HCT116 (cell line): ENCODE data around the gene IZUMO1. TPM values are rescaled to one million over a fixed set of nuclear protein-coding genes. Genes with fewer than 3 reads are reported as not detected.
A peak's percentile ranks its signal among the peaks of the same experiment; 100 is the strongest.

Experiments
- ATAC-seq: fragments of 200-7000 bp; cut with Tn5 transposase; 2 replicates; pipeline ENCODE4 v1.9.1; 2020; ENCODE audit warnings: mild to moderate bottlenecking, moderate library complexity
- BruUV-seq: library from RNA; stranded (reverse); fragments of 400-500 nt; replicated peaks from 2 replicates; lab custom pipeline; 2021; lab: Mats Ljungman, UMichigan
- CTCF ChIA-PET: fragments of 300-600 bp; sonication (Branson Sonifier 250); formaldehyde crosslinking; loops from one replicate; lab custom pipeline; 2021; ENCODE audit warnings: antibody characterized with exemption; lab: Charles Lee
- POLR2A ChIA-PET: fragments of 300-600, 350-600 bp; sonication (Branson Sonifier 250); formaldehyde crosslinking; loops from one replicate; lab custom pipeline; 2021; ENCODE audit warnings: antibody characterized with exemption; lab: Charles Lee
- RAD21 ChIA-PET, 2 experiments: fragments of 300-600 bp; sonication (Branson Sonifier 250); formaldehyde crosslinking; loops; one replicate each; lab custom pipeline; 2023; ENCODE audit warnings: low total read pairs in 2 of 2; ENCODE audit not compliant: uncharacterized antibody in 2 of 2, unreplicated experiment in 2 of 2, low non-redundant PET in 1 of 2; lab: Charles Lee
- DNase-seq: peaks from one replicate; pipeline ENCODE4 v3.0.0-alpha.2; 2010; ENCODE audit warnings: low read depth, low spot score
- H2AFZ ChIP-seq: fragments of 200-600 bp; shearing (Covaris generic), sonication (generic); 2 replicates; pipeline ENCODE4 v1.6.1; 2017; ENCODE audit warnings: low read depth, mixed run types, mixed read lengths, antibody characterized with exemption, low read length; ENCODE audit not compliant: poor library complexity, severe bottlenecking
- H3K27ac ChIP-seq: 2 replicates; pipeline ENCODE4 v1.5.1; 2012; ENCODE audit warnings: low read depth, low read length
- H3K27me3 ChIP-seq: fragments of 200-600 bp; sonication (generic); 2 replicates; pipeline ENCODE4 v1.6.1; 2016; ENCODE audit warnings: mixed run types, low read length, mixed read lengths; ENCODE audit not compliant: insufficient read depth
- H3K36me3 ChIP-seq, 2 experiments: fragments of 200-500 bp in 1 of 2; fragments of 200-600 bp in 1 of 2; sonication (Bioruptor generic) in 1 of 2; sonication (generic) in 1 of 2; 2 replicates each; pipeline versions ENCODE4 v1.5.1 to v1.6.1; 2014 to 2016; ENCODE audit warnings: low read length in 2 of 2, inconsistent platforms in 1 of 2, mixed read lengths in 1 of 2, mixed run types in 1 of 2; ENCODE audit not compliant: insufficient read depth in 2 of 2, control insufficient read depth in 1 of 2
- H3K4me1 ChIP-seq, 2 experiments: fragments of 200-600 bp in 1 of 2; sonication (generic) in 1 of 2; 2 replicates each; pipeline versions ENCODE4 v1.5.1 to v1.6.1; 2012 to 2017; ENCODE audit warnings: low read length in 2 of 2, inconsistent platforms in 1 of 2, mild to moderate bottlenecking in 1 of 2, mixed read lengths in 1 of 2, mixed run types in 1 of 2, moderate library complexity in 1 of 2; ENCODE audit not compliant: insufficient read depth in 2 of 2, control insufficient read depth in 1 of 2
- H3K4me2 ChIP-seq: fragments of 200-600 bp; sonication (generic); 2 replicates; pipeline ENCODE4 v1.6.1; 2017; ENCODE audit warnings: mixed run types, low read length, mixed read lengths
- H3K4me3 ChIP-seq, 2 experiments: fragments of 200-600 bp in 1 of 2; sonication (generic) in 1 of 2; replicated peaks in 1 of 2; 2 replicates each; pipeline ENCODE4 v1.5.1; 2011 to 2016; ENCODE audit warnings: low read length in 2 of 2, control low read depth in 1 of 2, low read depth in 1 of 2, mild to moderate bottlenecking in 1 of 2, mixed read lengths in 1 of 2, mixed run types in 1 of 2
- H3K79me2 ChIP-seq: fragments of 200-600 bp; sonication (generic); 2 replicates; pipeline ENCODE4 v1.6.1; 2017; ENCODE audit warnings: mild to moderate bottlenecking, mixed run types, low read length, moderate library complexity, mixed read lengths; ENCODE audit not compliant: insufficient read depth
- H3K9ac ChIP-seq: fragments of 200-600 bp; sonication (generic); 2 replicates; pipeline ENCODE4 v1.6.1; 2016; ENCODE audit warnings: low read length, mixed read lengths
- H3K9me2 ChIP-seq: fragments of 200-600 bp; sonication (generic), shearing (Covaris generic); 2 replicates; pipeline ENCODE4 v1.6.1; 2017; ENCODE audit warnings: mixed run types, mild to moderate bottlenecking, moderate library complexity; ENCODE audit not compliant: insufficient read depth
- H3K9me3 ChIP-seq, 2 experiments: fragments of 200-500 bp in 1 of 2; fragments of 200-600 bp in 1 of 2; sonication (Bioruptor generic) in 1 of 2; sonication (generic) in 1 of 2; 2 replicates each; pipeline ENCODE4 v1.6.1; 2014 to 2017; ENCODE audit warnings: low read length in 2 of 2, mixed read lengths in 2 of 2, inconsistent platforms in 1 of 2, low read depth in 1 of 2, mild to moderate bottlenecking in 1 of 2, mixed run types in 1 of 2, moderate library complexity in 1 of 2; ENCODE audit not compliant: control insufficient read depth in 1 of 2, insufficient read depth in 1 of 2
- H4K20me1 ChIP-seq: fragments of 200-600 bp; sonication (generic), shearing (Covaris generic); 2 replicates; pipeline ENCODE4 v1.6.1; 2017; ENCODE audit warnings: mixed run types, mild to moderate bottlenecking, moderate library complexity; ENCODE audit not compliant: insufficient read depth
- CBX3 ChIP-seq: IDR thresholded peaks from 2 replicates; pipeline ENCODE4 v1.6.1; 2012; ENCODE audit warnings: low read depth
- CEBPB ChIP-seq: IDR thresholded peaks from 2 replicates; pipeline ENCODE4 v1.6.1; 2012; ENCODE audit warnings: low read depth
- EGR1 ChIP-seq: IDR thresholded peaks from 2 replicates; pipeline ENCODE4 v1.6.1; 2012; ENCODE audit warnings: low read depth
- ELF1 ChIP-seq: IDR thresholded peaks from 2 replicates; pipeline ENCODE4 v1.6.1; 2012; ENCODE audit warnings: low read depth, borderline replicate concordance
- FOSL1 ChIP-seq: IDR thresholded peaks from 2 replicates; pipeline ENCODE4 v1.6.1; 2012; ENCODE audit warnings: low read depth
- JUND ChIP-seq: IDR thresholded peaks from 2 replicates; pipeline ENCODE4 v1.6.1; 2012
- POLR2A ChIP-seq: IDR thresholded peaks from 2 replicates; pipeline ENCODE4 v1.7.0; 2011; ENCODE audit warnings: borderline replicate concordance; ENCODE audit not compliant: insufficient read depth, insufficient read length; ENCODE audit errors: extremely low read depth
- SIN3A ChIP-seq: IDR thresholded peaks from 2 replicates; pipeline ENCODE4 v1.6.1; 2012; ENCODE audit warnings: low read depth
- SP1 ChIP-seq: IDR thresholded peaks from 2 replicates; pipeline ENCODE4 v1.6.1; 2012; ENCODE audit warnings: low read depth
- SRF ChIP-seq: IDR thresholded peaks from 2 replicates; pipeline ENCODE4 v1.6.1; 2012; ENCODE audit warnings: low read depth
- YY1 ChIP-seq: IDR thresholded peaks from 2 replicates; pipeline ENCODE4 v1.6.1; 2011; ENCODE audit warnings: low read length, low read depth, moderate library complexity, mild to moderate bottlenecking; ENCODE audit not compliant: insufficient replicate concordance; ENCODE audit errors: extremely low read depth
- ZFX ChIP-seq: fragments of 450-650 bp; IDR thresholded peaks from 2 replicates; pipeline ENCODE4 v1.6.1; 2017
- ZNF274 ChIP-seq: fragments of 200-500 bp; sonication (Bioruptor generic); IDR thresholded peaks from 2 replicates; pipeline ENCODE4 v1.6.1; 2014; ENCODE audit warnings: mild to moderate bottlenecking, low read depth, low read length, inconsistent platforms
- intact Hi-C: fragments of 100-400 bp; cut with micrococcal nuclease; formaldehyde crosslinking; loops from 2 replicates; pipeline ENCODE4 v1.10.0; 2022
- total RNA-seq: library from RNA; stranded (reverse); gene quantifications from one replicate; pipeline ENCODE4 v1.2.1, GENCODE V29; 2021; ENCODE audit not compliant: unreplicated experiment
- TF ChIP-seq, protein P1 (sequence below): IDR thresholded peaks from 2 replicates; pipeline ENCODE4 v1.6.1; 2012
- TF ChIP-seq, protein P2 (sequence below): IDR thresholded peaks from 2 replicates; pipeline ENCODE4 v1.6.1; 2012; ENCODE audit warnings: low read depth
- TF ChIP-seq, protein P3 (sequence below): IDR thresholded peaks from 2 replicates; pipeline ENCODE4 v1.6.1; 2012
- TF ChIP-seq, protein P4 (sequence below), 3 experiments: fragments of 200-600 bp in 1 of 3; sonication (generic) in 1 of 3; IDR thresholded peaks in 2 of 3; conservative IDR thresholded peaks in 1 of 3; 2 replicates each; pipeline ENCODE4 v1.5.1; 2012 to 2017; ENCODE audit warnings: low read depth in 2 of 3, low read length in 2 of 3, antibody characterized with exemption in 1 of 3, borderline replicate concordance in 1 of 3, control low read depth in 1 of 3, mild to moderate bottlenecking in 1 of 3, mixed read lengths in 1 of 3, mixed run types in 1 of 3, moderate library complexity in 1 of 3; ENCODE audit not compliant: insufficient read depth in 1 of 3

The IZUMO1 gene
- total RNA-seq, 1 experiment from 2014 or later = 1.7 TPM

DNA sequence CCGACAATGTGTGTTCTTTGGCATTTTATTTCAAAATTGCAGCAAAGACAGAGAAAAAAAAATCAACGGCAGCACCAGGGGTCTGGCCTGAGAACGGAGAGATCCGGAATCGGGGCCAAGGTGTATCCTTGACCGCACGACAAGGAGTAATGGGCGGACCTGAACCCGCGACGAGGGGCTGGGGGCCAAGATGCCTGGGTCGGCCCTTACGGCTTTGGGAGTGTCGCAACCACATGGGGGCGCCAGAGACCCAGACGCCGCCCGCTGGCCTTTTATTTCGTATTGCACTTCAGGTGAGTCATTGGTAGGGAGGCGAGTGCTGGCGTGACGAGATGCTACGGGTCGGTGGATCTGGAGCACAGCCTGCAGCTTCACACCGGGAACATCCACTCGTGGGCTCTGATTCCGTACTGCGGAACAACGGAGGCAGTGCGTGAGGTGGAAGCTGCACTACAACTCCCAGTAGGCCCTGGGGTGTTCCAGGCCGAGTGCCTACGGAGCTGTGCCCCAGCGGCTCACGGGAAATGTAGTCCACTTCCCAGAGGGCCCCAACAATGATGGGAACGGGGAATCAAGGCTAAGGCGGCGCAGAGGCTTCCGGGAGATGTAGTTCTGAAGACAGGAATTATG is 48.5 kb upstream of the IZUMO1 start (continued):
- TF ChIP-seq ELF1 (peak; percentile 74; the same call in 1 of the 2 replicates), ZNF274 (no peak)

DNA sequence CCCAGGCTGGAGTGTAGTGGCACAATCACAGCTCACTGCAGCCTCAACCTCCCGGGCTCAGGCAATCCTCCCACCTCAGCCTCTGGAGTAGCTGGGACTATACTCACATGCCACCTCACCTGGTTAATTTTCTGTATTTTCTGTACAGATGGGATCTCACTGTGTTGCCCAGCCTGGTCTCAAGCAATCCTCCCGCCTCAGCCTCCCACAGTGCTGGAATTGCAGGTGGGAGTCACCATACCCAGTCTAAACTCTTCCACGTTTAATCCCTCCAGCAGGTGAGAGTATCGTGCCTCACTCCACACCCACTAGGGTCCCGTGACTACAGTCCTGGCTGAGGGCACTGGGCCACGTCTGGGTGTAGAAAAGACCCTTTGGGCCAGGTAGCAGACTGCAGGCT is 47.6 kb upstream of the IZUMO1 start:
- no peaks in the 10 kb centered on the region for H3K9me3 ChIP-seq
- no peaks in the 10 kb centered on the region for H3K9me2 ChIP-seq
- no peaks in the 10 kb centered on the region for H3K36me3 ChIP-seq
- ChIA-PET POLR2A (interaction anchor here (0.7 kb wide), 1 partner anchor 51 kb away, joined by 3 read pairs; no protein-coding TSS in a partner anchor), RAD21 (interaction anchor here in 1 of 2 experiments (0.7 to 1.4 kb wide), 2 partner anchors 42 to 106 kb away, joined by 4 to 6 read pairs; partner anchors contain the start of genes HSD17B14 and NUCB1), CTCF (interaction anchor here (1.1 to 3.0 kb wide), 2 partner anchors 48 to 176 kb away, joined by 4 to 38 read pairs; no protein-coding TSS in a partner anchor)
- H3K27ac ChIP-seq = no peak overlapping the region; the same call in 1 of the 2 replicates
- no TSS peak for BruUV-seq
- H3K4me2 ChIP-seq = no peak overlapping the region
- H3K4me3 ChIP-seq = no peak overlapping the region
- peaks cover 0 to 11% of the 10 kb centered on the region in 2 experiments; a peak in 1 of 4 replicates for H3K4me1 ChIP-seq
- no peaks in the 10 kb centered on the region for H3K27me3 ChIP-seq
- H3K79me2 ChIP-seq = no peaks in the 10 kb centered on the region
- ATAC-seq (no peak), DNase-seq (no peak)
- no peaks in the 10 kb centered on the region for H4K20me1 ChIP-seq
- H2AFZ ChIP-seq = no peak overlapping the region
- H3K9ac ChIP-seq = no peak overlapping the region
- intact Hi-C loops = no loop called here
- no peak for TF ChIP-seq CEBPB
- no peak for TF ChIP-seq SP1
- no peak for TF ChIP-seq CBX3
- TF ChIP-seq, protein P1, sequence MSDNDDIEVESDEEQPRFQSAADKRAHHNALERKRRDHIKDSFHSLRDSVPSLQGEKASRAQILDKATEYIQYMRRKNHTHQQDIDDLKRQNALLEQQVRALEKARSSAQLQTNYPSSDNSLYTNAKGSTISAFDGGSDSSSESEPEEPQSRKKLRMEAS = no peak
- TF ChIP-seq, protein P2, sequence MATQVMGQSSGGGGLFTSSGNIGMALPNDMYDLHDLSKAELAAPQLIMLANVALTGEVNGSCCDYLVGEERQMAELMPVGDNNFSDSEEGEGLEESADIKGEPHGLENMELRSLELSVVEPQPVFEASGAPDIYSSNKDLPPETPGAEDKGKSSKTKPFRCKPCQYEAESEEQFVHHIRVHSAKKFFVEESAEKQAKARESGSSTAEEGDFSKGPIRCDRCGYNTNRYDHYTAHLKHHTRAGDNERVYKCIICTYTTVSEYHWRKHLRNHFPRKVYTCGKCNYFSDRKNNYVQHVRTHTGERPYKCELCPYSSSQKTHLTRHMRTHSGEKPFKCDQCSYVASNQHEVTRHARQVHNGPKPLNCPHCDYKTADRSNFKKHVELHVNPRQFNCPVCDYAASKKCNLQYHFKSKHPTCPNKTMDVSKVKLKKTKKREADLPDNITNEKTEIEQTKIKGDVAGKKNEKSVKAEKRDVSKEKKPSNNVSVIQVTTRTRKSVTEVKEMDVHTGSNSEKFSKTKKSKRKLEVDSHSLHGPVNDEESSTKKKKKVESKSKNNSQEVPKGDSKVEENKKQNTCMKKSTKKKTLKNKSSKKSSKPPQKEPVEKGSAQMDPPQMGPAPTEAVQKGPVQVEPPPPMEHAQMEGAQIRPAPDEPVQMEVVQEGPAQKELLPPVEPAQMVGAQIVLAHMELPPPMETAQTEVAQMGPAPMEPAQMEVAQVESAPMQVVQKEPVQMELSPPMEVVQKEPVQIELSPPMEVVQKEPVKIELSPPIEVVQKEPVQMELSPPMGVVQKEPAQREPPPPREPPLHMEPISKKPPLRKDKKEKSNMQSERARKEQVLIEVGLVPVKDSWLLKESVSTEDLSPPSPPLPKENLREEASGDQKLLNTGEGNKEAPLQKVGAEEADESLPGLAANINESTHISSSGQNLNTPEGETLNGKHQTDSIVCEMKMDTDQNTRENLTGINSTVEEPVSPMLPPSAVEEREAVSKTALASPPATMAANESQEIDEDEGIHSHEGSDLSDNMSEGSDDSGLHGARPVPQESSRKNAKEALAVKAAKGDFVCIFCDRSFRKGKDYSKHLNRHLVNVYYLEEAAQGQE = no peak
- no peak for TF ChIP-seq ZFX
- TF ChIP-seq SRF = no peak
- no peak for TF ChIP-seq SIN3A
- TF ChIP-seq, protein P3, sequence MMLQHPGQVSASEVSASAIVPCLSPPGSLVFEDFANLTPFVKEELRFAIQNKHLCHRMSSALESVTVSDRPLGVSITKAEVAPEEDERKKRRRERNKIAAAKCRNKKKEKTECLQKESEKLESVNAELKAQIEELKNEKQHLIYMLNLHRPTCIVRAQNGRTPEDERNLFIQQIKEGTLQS = no peak
- TF ChIP-seq YY1 = no peak
- TF ChIP-seq EGR1 = no peak
- no peak for TF ChIP-seq POLR2A
- TF ChIP-seq JUND = no peak
- TF ChIP-seq, protein P4, sequence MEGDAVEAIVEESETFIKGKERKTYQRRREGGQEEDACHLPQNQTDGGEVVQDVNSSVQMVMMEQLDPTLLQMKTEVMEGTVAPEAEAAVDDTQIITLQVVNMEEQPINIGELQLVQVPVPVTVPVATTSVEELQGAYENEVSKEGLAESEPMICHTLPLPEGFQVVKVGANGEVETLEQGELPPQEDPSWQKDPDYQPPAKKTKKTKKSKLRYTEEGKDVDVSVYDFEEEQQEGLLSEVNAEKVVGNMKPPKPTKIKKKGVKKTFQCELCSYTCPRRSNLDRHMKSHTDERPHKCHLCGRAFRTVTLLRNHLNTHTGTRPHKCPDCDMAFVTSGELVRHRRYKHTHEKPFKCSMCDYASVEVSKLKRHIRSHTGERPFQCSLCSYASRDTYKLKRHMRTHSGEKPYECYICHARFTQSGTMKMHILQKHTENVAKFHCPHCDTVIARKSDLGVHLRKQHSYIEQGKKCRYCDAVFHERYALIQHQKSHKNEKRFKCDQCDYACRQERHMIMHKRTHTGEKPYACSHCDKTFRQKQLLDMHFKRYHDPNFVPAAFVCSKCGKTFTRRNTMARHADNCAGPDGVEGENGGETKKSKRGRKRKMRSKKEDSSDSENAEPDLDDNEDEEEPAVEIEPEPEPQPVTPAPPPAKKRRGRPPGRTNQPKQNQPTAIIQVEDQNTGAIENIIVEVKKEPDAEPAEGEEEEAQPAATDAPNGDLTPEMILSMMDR (IDR thresholded peaks at IDR 0.05 in 2 of 3, conservative IDR thresholded peaks at IDR 0.05 in 1 of 3; ENCODE audit: borderline replicate concordance in 1 of 3, insufficient read depth in 1 of 3, low read depth in 2 of 3, low read length in 2 of 3) = no peak
- no peak for TF ChIP-seq ELF1
- no peak for TF ChIP-seq FOSL1
- TF ChIP-seq ZNF274 = no peak
